ENCODE data around the gene RNF224. TPM values are rescaled to one million over a fixed set of nuclear protein-coding genes. Genes with fewer than 3 reads are reported as not detected.

RNF224 gene
- total RNA-seq, 1 donor from 2014 or later, result 0.07 TPM

Other genes starting within 250 kb of the RNF224 start
- 11.1 and 66.1 TPM in 2 replicates for gene PTGDS, start 250.0 kb upstream of the RNF224 start, total RNA-seq
- 0.50 and 1.1 TPM in 2 replicates for gene LCNL1, start 244.5 kb upstream of the RNF224 start, total RNA-seq
- 8.0 and 11.2 TPM in 2 replicates for gene PAXX, start 235.1 kb upstream of the RNF224 start, total RNA-seq
- gene CLIC3, start 230.9 kb upstream of the RNF224 start, total RNA-seq, result 2.0 and 2.9 TPM in 2 replicates
- 81.1 and 129 TPM in 2 replicates for gene ABCA2, start 199.3 kb upstream of the RNF224 start, total RNA-seq
- gene FUT7, start 195.4 kb upstream of the RNF224 start, total RNA-seq, result not detected in 2 replicates
- 21.6 and 66.1 TPM in 2 replicates for gene NPDC1, start 181.3 kb upstream of the RNF224 start, total RNA-seq
- gene ENTPD2, start 173.4 kb upstream of the RNF224 start, total RNA-seq, result not detected in 2 replicates
- 2.7 and 3.7 TPM in 2 replicates for gene SAPCD2, start 156.9 kb upstream of the RNF224 start, total RNA-seq
- 20.3 and 38.3 TPM in 2 replicates for gene UAP1L1, start 150.0 kb upstream of the RNF224 start, total RNA-seq
- gene MAN1B1, start 140.5 kb upstream of the RNF224 start, total RNA-seq, result 153 and 203 TPM in 2 replicates
- 82.9 and 145 TPM in 2 replicates for gene DPP7, start 112.8 kb upstream of the RNF224 start, total RNA-seq
- 0.10 TPM in 1 of 2 replicates, not detected in the other for gene GRIN1, start 88.3 kb upstream of the RNF224 start, total RNA-seq
- gene LRRC26, start 57.5 kb upstream of the RNF224 start, total RNA-seq, result not detected in 2 replicates
- gene TMEM210, start 55.4 kb upstream of the RNF224 start, total RNA-seq, result not detected in 2 replicates
- gene ANAPC2, start 38.9 kb upstream of the RNF224 start, total RNA-seq, result 24.6 and 33.7 TPM in 2 replicates
- 42.6 and 53.3 TPM in 2 replicates for gene SSNA1, start 38.8 kb upstream of the RNF224 start, total RNA-seq
- gene TPRN, start 26.8 kb upstream of the RNF224 start, total RNA-seq, result 6.1 and 9.5 TPM in 2 replicates
- gene TMEM203, start 21.9 kb upstream of the RNF224 start, total RNA-seq, result 36.8 and 39.2 TPM in 2 replicates
- gene NDOR1, start 21.8 kb upstream of the RNF224 start, total RNA-seq, result 4.5 and 6.3 TPM in 2 replicates
- 1.2 and 2.8 TPM in 2 replicates for gene RNF208, start 5.3 kb upstream of the RNF224 start, total RNA-seq
- gene CYSRT1, start 2.3 kb upstream of the RNF224 start, total RNA-seq, result 0.33 and 0.66 TPM in 2 replicates
- gene SLC34A3, start 3.4 kb downstream of the RNF224 start, total RNA-seq, result not detected in 2 replicates
- 145 and 163 TPM in 2 replicates for gene TUBB4B, start 13.8 kb downstream of the RNF224 start, total RNA-seq
- not detected in 2 replicates for gene STPG3, start 23.8 kb downstream of the RNF224 start, total RNA-seq
- 59.5 and 64.4 TPM in 2 replicates for gene NELFB, start 27.8 kb downstream of the RNF224 start, total RNA-seq
- 19.7 and 47.4 TPM in 2 replicates for gene TOR4A, start 50.2 kb downstream of the RNF224 start, total RNA-seq
- gene NRARP, start 74.8 kb downstream of the RNF224 start, total RNA-seq, result 0.13 and 0.20 TPM in 2 replicates
- gene EXD3, start 195.7 kb downstream of the RNF224 start, total RNA-seq, result 11.5 and 14.7 TPM in 2 replicates
- 0.36 and 0.46 TPM in 2 replicates for gene NOXA1, start 195.9 kb downstream of the RNF224 start, total RNA-seq
- gene ENTPD8, start 213.9 kb downstream of the RNF224 start, total RNA-seq, result not detected in 2 replicates
- gene NSMF, start 231.8 kb downstream of the RNF224 start, total RNA-seq, result 20.3 and 36.7 TPM in 2 replicates

All from smooth muscle cell of the pulmonary artery (primary cell).